Transverse colon (tissue), 4 donors: ENCODE data around the gene SLC17A7. TPM values are rescaled to one million over a fixed set of nuclear protein-coding genes. Genes with fewer than 3 reads are reported as not detected.

Source experiments
- DNase-seq: peaks from one replicate; pipeline ENCODE4 v3.0.0-alpha.2; 2019
- H3K27ac ChIP-seq, 4 donors: fragments of 200-600 bp; sonication (generic); 2 replicates each; pipeline ENCODE4 v1.5.1; 2016 to 2018; ENCODE audit warnings: inconsistent platforms in 4 of 4
- H3K27me3 ChIP-seq: fragments of 200-600 bp; sonication (generic); 2 replicates; pipeline ENCODE4 v1.5.1; 2017; ENCODE audit warnings: inconsistent platforms
- H3K36me3 ChIP-seq, 4 donors: fragments of 200-600 bp; sonication (generic); 2 replicates each; pipeline ENCODE4 v1.5.1; 2017 to 2019; ENCODE audit warnings: inconsistent platforms in 4 of 4
- H3K4me1 ChIP-seq, 4 donors: fragments of 200-600 bp; sonication (generic); 2 replicates each; pipeline ENCODE4 v1.5.1; 2017 to 2020; ENCODE audit warnings: inconsistent platforms in 4 of 4
- H3K4me3 ChIP-seq, 4 donors: fragments of 200-600 bp; sonication (generic); 1 replicate in 1 of 4; 2 replicates in 3 of 4; pipeline versions ENCODE4 v1.5.1 to v1.6.1; 2017 to 2019; ENCODE audit warnings: inconsistent platforms in 4 of 4
- H3K9me3 ChIP-seq, 2 donors: fragments of 200-600 bp; sonication (generic); 2 replicates each; pipeline ENCODE4 v1.5.1; 2017 to 2019; ENCODE audit warnings: inconsistent platforms in 2 of 2
- CTCF ChIP-seq, 5 experiments: fragments of 200-600 bp in 3 of 5; fragments of 450-650 bp in 2 of 5; sonication (generic) in 3 of 5; IDR thresholded peaks; 1 replicate in 2 of 5; 2 replicates in 3 of 5; pipeline ENCODE4 v1.5.1; 2016 to 2017; ENCODE audit warnings: antibody characterized with exemption in 5 of 5, inconsistent platforms in 3 of 5, mild to moderate bottlenecking in 2 of 5, moderate library complexity in 1 of 5
- EP300 ChIP-seq: sonication (generic); formaldehyde crosslinking; IDR thresholded peaks from one replicate; pipeline ENCODE4 v1.6.1; 2017; ENCODE audit warnings: antibody characterized with exemption, low read depth
- POLR2A ChIP-seq: fragments of 450-650 bp; IDR thresholded peaks from one replicate; pipeline ENCODE4 v1.6.1; 2016; ENCODE audit warnings: antibody characterized with exemption, mild to moderate bottlenecking, moderate library complexity
- POLR2AphosphoS5 ChIP-seq, 3 donors: sonication (generic); formaldehyde crosslinking; IDR thresholded peaks; one replicate each; pipeline ENCODE4 v1.6.1; 2016; ENCODE audit warnings: antibody characterized with exemption in 3 of 3
- WGBS, 2 donors: methylation state at CpG; one replicate each; pipeline ENCODE4 v1.1.5; 2018; ENCODE audit warnings: low coverage in 1 of 2; 5-methylcytosine and 5-hydroxymethylcytosine counted together
- in situ Hi-C, 4 donors: fragments of 200-750 bp; cut with MboI; loops; one replicate each; pipeline versions ENCODE4 v1.15.0 to v1.15.1; 2017; ENCODE audit warnings: low sequenced_read_pairs in 3 of 4, low pct_ligation_motif_present in 1 of 4, low pct_unique_long_range_greater_than_20kb in 1 of 4
- intact Hi-C: fragments of 100-400 bp; cut with DNase I; formaldehyde crosslinking; loops from one replicate; pipeline ENCODE4 v1.15.1; 2023; ENCODE audit warnings: low total_unique reads
- total RNA-seq, 4 donors: library from RNA; depleted of rRNA; stranded (reverse); fragments of >200 nt; gene quantifications; one replicate each; pipeline ENCODE4 v1.1.0, GENCODE V29; 2016

The SLC17A7 gene
- total RNA-seq, 4 donors from 2014 or later: 0.55 to 1.1 TPM; not detected in 2

DNA sequence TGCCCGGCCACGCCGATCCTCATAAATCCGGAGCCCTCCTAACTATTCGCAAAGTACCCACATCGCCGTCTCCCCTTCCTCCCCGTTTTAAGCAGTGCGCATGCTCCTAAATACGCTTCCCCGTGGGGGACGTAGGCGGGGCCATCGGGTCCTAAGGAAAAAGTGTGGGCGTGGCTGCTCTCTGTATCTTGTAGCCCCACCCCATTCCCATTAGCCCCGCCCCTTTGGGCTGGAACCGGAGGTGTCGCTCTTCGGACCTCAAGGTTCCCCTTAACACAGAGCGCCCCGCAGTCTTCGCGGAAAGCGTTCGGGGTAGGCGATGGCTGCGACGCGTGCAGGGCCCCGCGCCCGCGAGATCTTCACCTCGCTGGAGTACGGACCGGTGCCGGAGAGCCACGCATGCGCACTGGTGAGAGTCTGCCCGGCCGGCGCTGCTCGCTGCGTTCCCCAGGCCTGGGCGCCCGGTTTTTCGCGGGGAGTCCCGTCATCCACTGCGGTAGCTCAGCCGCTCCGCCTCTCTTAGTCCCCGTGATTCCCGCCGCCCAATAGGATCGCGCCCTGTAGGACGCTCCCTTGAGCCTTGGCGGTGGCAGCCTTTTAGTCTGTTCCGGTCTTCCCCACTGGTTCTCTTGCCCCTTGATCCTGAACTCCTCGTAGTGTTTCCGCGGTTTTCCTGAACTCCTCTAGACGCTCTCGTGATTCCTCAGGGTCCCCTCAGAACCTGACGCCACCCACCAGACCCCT is 11.9 kb upstream of the SLC17A7 start, which contains the start of gene ALDH16A1:
ALDH16A1 (plus strand) TSS at position 213 of the 744 bp plus-strand sequence; CDS start at position 320, 107 bp downstream.
- peak; percentile 98 for DNase-seq
- 1% methylated on average over 59 of the region's 66 CpGs; no CpG with 5 or more reads in 1 of the 2 donors for WGBS, 2 donors
- Histone ChIP-seq H3K27me3 (no peaks in the 10 kb centered on the region), H3K27ac (peak within 1 kb of the TSS; percentile 95 to 100 (median 96)), H3K9me3 (no peaks in the 10 kb centered on the region), H3K4me1 (peaks cover 7 to 49% (median 15%) of the 10 kb centered on the region in 4 donors), H3K36me3 (peaks cover 0 to 13% (median 2%) of the 10 kb centered on the region in 4 donors), H3K4me3 (peak within 1 kb of the TSS; percentile 51 to 68 (median 54))
- intact Hi-C loops: no loop called here
- in situ Hi-C loops: no loop called here
- TF ChIP-seq EP300 (no peak), POLR2AphosphoS5 (IDR thresholded peaks at IDR 0.05) (peak; percentile 87 to 97 (median 95)), POLR2A (peak; percentile 92)

GRCh38 chr19:49451430-49452181 is 10.3 kb upstream of the SLC17A7 start, which contains the start of gene PIH1D1:
Gene PIH1D1, minus strand, starts transcription at chr19:49451814. Its CDS starts 240 bp downstream, at chr19:49451574.
- TF ChIP-seq POLR2AphosphoS5 (IDR thresholded peaks at IDR 0.05): peak; percentile 74 to 96 (median 92)
- peak; percentile 72 for TF ChIP-seq POLR2A
- peak; percentile 48 for TF ChIP-seq EP300
- peak in 2 of 5 experiments; percentile 25 to 41 for TF ChIP-seq CTCF (IDR thresholded peaks at IDR 0.05)
- in situ Hi-C loops (no loop called here), intact Hi-C loops (no loop called here)
- peak within 1 kb of the TSS; percentile 95 to 100 (median 96) for H3K27ac ChIP-seq
- H3K4me3 ChIP-seq: peak within 1 kb of the TSS; percentile 53 to 86 (median 80)
- peak; percentile 98 for DNase-seq
- peaks cover 7 to 45% (median 15%) of the 10 kb centered on the region in 4 donors for H3K4me1 ChIP-seq
- no peaks in the 10 kb centered on the region for H3K9me3 ChIP-seq
- 0 to 1% methylated on average over 4 to 36 of the region's 42 CpGs for WGBS, 2 donors
- no peaks in the 10 kb centered on the region for H3K27me3 ChIP-seq
- H3K36me3 ChIP-seq: peaks cover 0 to 13% (median 2%) of the 10 kb centered on the region in 4 donors

- intact Hi-C loops: no loop called here
These were observed 9.1 kb upstream of the SLC17A7 start for GRCh38 chr19:49450405-49450804.

DNA sequence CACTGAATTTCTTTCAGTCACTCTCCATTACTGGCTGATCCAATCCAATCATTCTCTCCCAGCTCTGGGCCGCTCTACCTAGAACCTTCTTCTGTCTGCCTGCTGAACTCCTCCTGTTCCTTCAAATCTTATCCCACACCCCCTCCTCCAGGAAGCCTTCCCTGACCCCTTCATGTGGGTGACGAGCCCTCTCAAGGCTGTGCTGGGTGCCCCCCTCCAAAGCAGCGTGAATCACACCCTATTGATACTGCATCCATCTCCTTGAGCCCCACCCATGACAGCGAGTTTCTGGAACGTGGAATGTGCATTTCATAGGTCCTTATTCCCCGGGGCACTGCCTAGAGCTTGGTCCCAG is 7.1 kb upstream of the SLC17A7 start:
- DNase-seq: no peak
- 90 to 93% methylated on average over 3 to 6 of the region's 6 CpGs for WGBS, 2 donors
- Histone ChIP-seq H3K36me3 (peaks cover 0 to 13% (median 2%) of the 10 kb centered on the region in 4 donors), H3K4me1 (peaks cover 4 to 35% (median 9%) of the 10 kb centered on the region in 4 donors), H3K27ac (no peak overlapping the region), H3K27me3 (no peaks in the 10 kb centered on the region), H3K9me3 (no peaks in the 10 kb centered on the region), H3K4me3 (no peak overlapping the region)
- in situ Hi-C loops: loop anchor here in 1 of 4 donors (10.0 kb wide), 1 partner anchor 54 kb away; no protein-coding TSS in a partner anchor
- TF ChIP-seq EP300: no peak
- no peak for TF ChIP-seq CTCF (IDR thresholded peaks at IDR 0.05)
- no peak for TF ChIP-seq POLR2A
- TF ChIP-seq POLR2AphosphoS5 (IDR thresholded peaks at IDR 0.05): no peak
- intact Hi-C loops: loop anchor here (10.0 kb wide), 1 partner anchor 224 kb away; no protein-coding TSS in a partner anchor

More at GRCh38 chr19:49450405-49450804, 9.1 kb upstream of the SLC17A7 start:
- Histone ChIP-seq H3K4me3 (peak overlapping the region in 1 of 4 donors; percentile 81), H3K9me3 (no peaks in the 10 kb centered on the region), H3K27ac (no peak overlapping the region), H3K4me1 (peaks cover 7 to 41% (median 15%) of the 10 kb centered on the region in 4 donors), H3K36me3 (peaks cover 0 to 13% (median 2%) of the 10 kb centered on the region in 4 donors), H3K27me3 (no peaks in the 10 kb centered on the region)
- TF ChIP-seq CTCF (IDR thresholded peaks at IDR 0.05): no peak
- no peak for TF ChIP-seq EP300
- no peak for TF ChIP-seq POLR2AphosphoS5 (IDR thresholded peaks at IDR 0.05)
- TF ChIP-seq POLR2A: no peak
- in situ Hi-C loops: no loop called here
- no peak for DNase-seq
- 84 to 88% methylated on average over 5 to 7 of the region's 7 CpGs for WGBS, 2 donors
